OCI-M1 (cell line): Measurements from ENCODE around the gene RPL38.
"Not testable (repeated sequence)": the region's sequence is repeated elsewhere in the genome, so short reads cannot be mapped to it uniquely, and the experiment has no call there.

ENCODE experiments used
- DNase-seq: peaks from one replicate; lab custom pipeline; 2025; lab: John Stamatoyannopoulos, UW

RPL38 gene

GRCh38 chr17:74185571-74186185, 17.8 kb upstream of the RPL38 start:
- no peak for DNase-seq

GRCh38 chr17:74186498-74186897, 17.0 kb upstream of the RPL38 start:
- DNase-seq = no peak

- DNase-seq = no peak
Measured at GRCh38 chr17:74187761-74188160, 15.7 kb upstream of the RPL38 start.

- DNase-seq = not testable (repeated sequence)
Measured at GRCh38 chr17:74188687-74189086, 14.8 kb upstream of the RPL38 start.

- peak; percentile 41 for DNase-seq
Measured at GRCh38 chr17:74190154-74190553, 13.3 kb upstream of the RPL38 start.

- DNase-seq = peak; percentile 15
Measured at GRCh38 chr17:74190807-74191406, 12.6 kb upstream of the RPL38 start.

GRCh38 chr17:74192950-74193781, 10.3 kb upstream of the RPL38 start:
- DNase-seq = no peak

- no peak for DNase-seq
Measured at GRCh38 chr17:74194682-74195081, 8.8 kb upstream of the RPL38 start.

GRCh38 chr17:74196541-74197317, 6.7 kb upstream of the RPL38 start:
- no peak for DNase-seq

GRCh38 chr17:74197801-74198200, 5.7 kb upstream of the RPL38 start:
- no peak for DNase-seq

GRCh38 chr17:74198694-74199093, 4.8 kb upstream of the RPL38 start:
- DNase-seq = no peak

- peak; percentile 74 for DNase-seq
Measured at GRCh38 chr17:74199306-74200092, 4.0 kb upstream of the RPL38 start.

GRCh38 chr17:74200112-74200511, 3.4 kb upstream of the RPL38 start:
- no peak for DNase-seq

- peak; percentile 15 for DNase-seq
Measured at GRCh38 chr17:74201250-74201649, 2.2 kb upstream of the RPL38 start.

- no peak for DNase-seq
Measured at GRCh38 chr17:74201948-74202347, 1.5 kb upstream of the RPL38 start.

- no peak for DNase-seq
Measured at GRCh38 chr17:74202938-74203337, 540 bp upstream of the RPL38 start.

GRCh38 chr17:74204474-74204873, 996 bp downstream of the RPL38 start:
- DNase-seq = no peak

- DNase-seq = no peak
Measured at GRCh38 chr17:74205274-74205673, 1.8 kb downstream of the RPL38 start.

- no peak for DNase-seq
Measured at GRCh38 chr17:74206332-74206818, 2.9 kb downstream of the RPL38 start.

- peak; percentile 77 for DNase-seq
Measured at GRCh38 chr17:74210191-74211140, 7.0 kb downstream of the RPL38 start.
